Smooth muscle cell (in vitro differentiated cells): ENCODE data around the gene EXOC4. TPM values are rescaled to one million over a fixed set of nuclear protein-coding genes. Genes with fewer than 3 reads are reported as not detected.

Experiments used
- DNase-seq: peaks from one replicate; lab custom pipeline; 2025; ENCODE audit not compliant: unreplicated experiment; lab: John Stamatoyannopoulos, UW
- H2AFZ ChIP-seq: fragments of 200-600 bp; sonication (generic); 2 replicates; pipeline ENCODE4 v1.6.0; 2016; ENCODE audit warnings: antibody characterized with exemption, low read depth, mild to moderate bottlenecking
- H3F3A ChIP-seq: fragments of 200-600 bp; sonication (generic); 2 replicates; pipeline ENCODE4 v1.6.0; 2017; ENCODE audit warnings: antibody characterized with exemption, low read depth
- H3K27ac ChIP-seq: fragments of 200-600 bp; sonication (generic); 2 replicates; pipeline ENCODE4 v1.5.1; 2016; ENCODE audit warnings: low read depth, mild to moderate bottlenecking
- H3K27me3 ChIP-seq: fragments of 200-600 bp; sonication (generic); 2 replicates; pipeline ENCODE4 v1.6.1; 2016; ENCODE audit warnings: low read depth, mild to moderate bottlenecking
- H3K36me3 ChIP-seq: fragments of 200-600 bp; sonication (generic); 2 replicates; pipeline ENCODE4 v1.5.1; 2016; ENCODE audit warnings: low read depth
- H3K4me1 ChIP-seq: fragments of 200-600 bp; sonication (generic); 2 replicates; pipeline ENCODE4 v1.5.1; 2016; ENCODE audit warnings: low read depth
- H3K4me2 ChIP-seq: fragments of 200-600 bp; sonication (generic); 2 replicates; pipeline ENCODE4 v1.6.0; 2016; ENCODE audit warnings: mild to moderate bottlenecking
- H3K4me3 ChIP-seq: fragments of 200-600 bp; sonication (generic); 2 replicates; pipeline ENCODE4 v1.5.1; 2016; ENCODE audit warnings: mild to moderate bottlenecking
- H3K79me2 ChIP-seq: fragments of 200-600 bp; sonication (generic); 2 replicates; pipeline ENCODE4 v1.6.0; 2016; ENCODE audit warnings: low read depth, mild to moderate bottlenecking
- H3K9ac ChIP-seq: fragments of 200-600 bp; sonication (generic); 2 replicates; pipeline ENCODE4 v1.6.0; 2016; ENCODE audit warnings: low read depth
- H3K9me3 ChIP-seq: fragments of 200-600 bp; sonication (generic); replicated peaks from 2 replicates; pipeline ENCODE4 v1.5.1; 2016; ENCODE audit warnings: low read depth
- H4K20me1 ChIP-seq: fragments of 200-600 bp; sonication (generic); 2 replicates; pipeline ENCODE4 v1.6.0; 2016; ENCODE audit warnings: low read depth
- CTCF ChIP-seq: fragments of 200-600 bp; sonication (generic); IDR thresholded peaks from 2 replicates; pipeline ENCODE4 v1.5.1; 2017; ENCODE audit warnings: borderline replicate concordance, mild to moderate bottlenecking, antibody characterized with exemption; ENCODE audit not compliant: insufficient read depth, poor library complexity, severe bottlenecking
- WGBS: methylation state at CpG from one replicate; pipeline ENCODE4 v1.1.7; 2016; ENCODE audit warnings: low lambda C conversion rate; 5-methylcytosine and 5-hydroxymethylcytosine counted together
- polyA plus RNA-seq: library from polyadenylated mRNA; unstranded; fragments of >200 nt; fragmentation: Nextera tagmentation; extraction: Ambion mirVana; gene quantifications from 2 replicates; pipeline ENCODE4 v1.2.1, GENCODE V29; 2016
- total RNA-seq: library from RNA; depleted of rRNA; stranded (reverse); fragments of >200 nt; gene quantifications from 2 replicates; pipeline ENCODE4 v1.2.3, GENCODE V29; 2014

The EXOC4 gene
- total and polyA plus RNA-seq, 2 experiments from 2014 or later, result 21.5 to 47.1 TPM

GRCh38 chr7:134084488-134085144 lies 831.7 kb downstream of the EXOC4 start:
- H3K4me3 ChIP-seq, result no peak overlapping the region
- H3F3A ChIP-seq, result no peaks in the 10 kb centered on the region
- no peaks in the 10 kb centered on the region for H3K36me3 ChIP-seq
- TF ChIP-seq CTCF, result no peak
- H3K9me3 ChIP-seq, result peaks cover 7% of the 10 kb centered on the region
- no peaks in the 10 kb centered on the region for H3K79me2 ChIP-seq
- no peaks in the 10 kb centered on the region for H3K4me1 ChIP-seq
- no peaks in the 10 kb centered on the region for H4K20me1 ChIP-seq
- H3K9ac ChIP-seq, result no peak overlapping the region
- H3K27me3 ChIP-seq, result no peaks in the 10 kb centered on the region
- H2AFZ ChIP-seq, result no peak overlapping the region
- 94% methylated on average over 3 of the region's 3 CpGs for WGBS
- no peak for DNase-seq
- no peak overlapping the region for H3K4me2 ChIP-seq
- H3K27ac ChIP-seq, result no peak overlapping the region

DNA sequence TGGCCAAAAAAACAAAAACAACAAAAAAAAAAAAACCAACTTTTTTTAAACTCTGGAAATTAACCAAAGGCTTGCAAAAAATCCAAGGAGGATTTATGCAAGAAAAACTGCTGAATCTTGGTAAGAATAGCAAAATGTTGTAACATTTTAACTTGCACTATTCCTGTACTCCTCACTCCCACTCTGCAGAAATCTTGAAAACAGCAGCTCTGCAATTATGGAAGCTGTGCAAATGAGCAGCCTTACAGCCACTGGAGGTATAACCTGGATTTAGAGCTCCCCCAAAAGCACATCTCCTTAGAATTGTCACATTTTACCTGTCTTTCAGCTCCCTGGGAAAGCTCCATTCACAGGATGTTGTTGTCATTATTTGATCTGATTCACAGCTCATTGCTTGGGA lies 832.4 kb downstream of the EXOC4 start:
- no peak overlapping the region for H3K9ac ChIP-seq
- H3K27me3 ChIP-seq, result no peaks in the 10 kb centered on the region
- no peak overlapping the region for H3K27ac ChIP-seq
- no peaks in the 10 kb centered on the region for H3K4me1 ChIP-seq
- H3K79me2 ChIP-seq, result no peaks in the 10 kb centered on the region
- peaks cover 10% of the 10 kb centered on the region for H3K9me3 ChIP-seq
- H3K36me3 ChIP-seq, result no peaks in the 10 kb centered on the region
- DNase-seq, result no peak
- no peak for TF ChIP-seq CTCF
- H3F3A ChIP-seq, result no peaks in the 10 kb centered on the region
- H3K4me3 ChIP-seq, result no peak overlapping the region
- H2AFZ ChIP-seq, result no peak overlapping the region
- H3K4me2 ChIP-seq, result no peak overlapping the region
- no peaks in the 10 kb centered on the region for H4K20me1 ChIP-seq

- Histone ChIP-seq H3K9me3 (peaks cover 10% of the 10 kb centered on the region), H3K4me2 (no peak overlapping the region), H3K27ac (no peak overlapping the region), H4K20me1 (no peaks in the 10 kb centered on the region), H3K79me2 (no peaks in the 10 kb centered on the region), H3K4me3 (no peak overlapping the region), H3F3A (no peaks in the 10 kb centered on the region), H2AFZ (no peak overlapping the region), H3K27me3 (no peaks in the 10 kb centered on the region), H3K4me1 (no peaks in the 10 kb centered on the region), H3K36me3 (no peaks in the 10 kb centered on the region), H3K9ac (no peak overlapping the region)
- TF ChIP-seq CTCF, result no peak
- 93% methylated on average over 2 of the region's 2 CpGs for WGBS
- no peak for DNase-seq
These were observed 834.3 kb downstream of the EXOC4 start for GRCh38 chr7:134086998-134087735.

DNA sequence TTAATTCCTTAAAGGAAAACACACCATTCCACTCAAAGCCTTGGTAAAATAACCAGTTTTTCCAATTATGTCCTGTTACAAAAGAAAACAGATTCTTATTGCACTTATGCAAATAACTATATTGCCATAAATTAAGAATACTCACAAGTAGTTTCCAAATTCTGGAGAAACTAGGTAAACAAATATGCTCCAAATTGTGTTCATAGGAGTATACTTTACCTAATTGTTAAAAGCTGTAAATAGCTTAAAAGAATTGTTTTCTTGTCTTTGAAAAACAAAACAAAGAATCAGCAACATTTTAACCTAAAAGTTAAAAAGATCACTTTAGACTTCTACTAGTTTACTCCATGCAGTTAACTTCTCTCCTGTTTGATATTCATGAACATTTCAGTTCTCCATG lies 835.3 kb downstream of the EXOC4 start:
- no peak for TF ChIP-seq CTCF

More for the DNA sequence above, 835.3 kb downstream of the EXOC4 start:
- Histone ChIP-seq H3K27me3 (no peaks in the 10 kb centered on the region), H3K9ac (no peak overlapping the region), H3K79me2 (no peaks in the 10 kb centered on the region), H3K9me3 (peaks cover 10% of the 10 kb centered on the region), H4K20me1 (no peaks in the 10 kb centered on the region), H3K27ac (no peak overlapping the region), H3K4me3 (no peak overlapping the region), H3F3A (no peaks in the 10 kb centered on the region), H2AFZ (no peak overlapping the region), H3K36me3 (no peaks in the 10 kb centered on the region), H3K4me2 (no peak overlapping the region), H3K4me1 (no peaks in the 10 kb centered on the region)
- DNase-seq, result no peak
